NCI-H146 treated with DMSO at 0.1 percent for 48 hours (cell line): ENCODE results near the gene BABAM2.

Experiments
- DNase-seq: peaks from one replicate; lab custom pipeline; 2025; ENCODE audit not compliant: unreplicated experiment; lab: John Stamatoyannopoulos, UW

BABAM2 gene

GRCh38 chr2:28152585-28153280, 262.2 kb downstream of the BABAM2 start:
- DNase-seq: no peak

DNA sequence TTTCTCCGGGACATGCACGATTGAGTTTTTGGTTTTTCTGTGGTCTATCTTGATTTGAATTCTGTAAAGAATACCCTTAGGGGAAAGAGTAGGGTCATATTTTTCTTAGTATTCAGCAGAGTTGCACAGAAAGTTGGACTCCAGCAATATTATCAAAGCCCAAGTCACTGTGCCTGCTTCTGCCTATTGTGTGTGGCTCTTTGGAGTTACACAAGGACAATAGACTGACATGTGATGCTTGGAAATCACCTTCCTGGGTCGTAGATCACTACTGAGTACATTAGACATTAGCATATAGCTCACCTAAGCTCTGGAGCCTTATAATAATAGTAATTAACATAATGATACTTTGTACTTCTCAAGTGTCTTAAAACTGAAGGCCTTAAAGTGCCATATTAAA, 263.3 kb downstream of the BABAM2 start:
- peak; percentile 64 for DNase-seq

- peak; percentile 90 for DNase-seq
Observed at GRCh38 chr2:28155086-28155485, 264.6 kb downstream of the BABAM2 start.

- DNase-seq: peak; percentile 71
Observed at GRCh38 chr2:28155627-28156026, 265.1 kb downstream of the BABAM2 start.

- no peak for DNase-seq
Observed at GRCh38 chr2:28158791-28159190, 268.3 kb downstream of the BABAM2 start.

DNA sequence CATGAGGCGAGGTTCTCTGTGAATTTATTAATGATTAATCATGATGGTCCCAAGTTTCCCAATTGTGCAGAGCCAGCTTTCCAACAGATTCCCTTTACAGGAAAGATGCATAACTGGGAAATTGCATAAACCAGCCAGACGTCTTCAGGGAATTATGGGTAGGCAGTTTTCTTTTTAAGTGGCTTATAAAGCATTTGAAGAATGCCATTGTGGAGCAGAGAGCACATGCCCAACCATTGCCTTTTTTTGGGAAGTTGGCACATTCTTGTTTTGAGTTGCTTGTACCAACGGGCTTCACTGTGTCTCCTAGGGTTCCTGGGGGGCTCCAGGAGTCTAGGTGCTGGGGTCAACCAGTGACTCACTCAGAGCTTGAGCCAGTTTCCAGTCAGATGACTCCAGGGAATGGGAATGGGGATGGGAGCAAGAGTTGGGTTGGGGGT, 270.5 kb downstream of the BABAM2 start:
- DNase-seq: no peak

DNA sequence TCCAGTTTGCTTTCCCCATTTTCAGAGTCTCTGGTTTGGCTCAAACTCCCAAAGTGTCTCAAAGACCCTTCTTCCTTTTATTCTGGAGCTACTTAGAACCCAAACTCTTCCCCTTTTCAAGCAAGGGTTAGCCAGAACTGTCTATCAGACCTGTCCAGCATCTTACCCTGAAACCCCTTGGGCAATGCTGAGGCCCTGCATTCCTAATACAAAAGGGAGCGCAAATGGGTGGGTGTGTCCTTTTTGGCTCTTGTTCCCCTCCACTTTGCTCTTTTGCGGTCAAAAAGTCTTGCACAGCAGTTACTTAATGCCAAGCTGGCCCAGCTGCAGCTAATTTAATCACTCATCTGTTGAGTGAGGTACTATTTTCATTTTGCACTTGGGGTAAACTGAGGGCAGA, 270.9 kb downstream of the BABAM2 start:
- no peak for DNase-seq

- DNase-seq: no peak
Observed at GRCh38 chr2:28162564-28162963, 272.0 kb downstream of the BABAM2 start.

DNA sequence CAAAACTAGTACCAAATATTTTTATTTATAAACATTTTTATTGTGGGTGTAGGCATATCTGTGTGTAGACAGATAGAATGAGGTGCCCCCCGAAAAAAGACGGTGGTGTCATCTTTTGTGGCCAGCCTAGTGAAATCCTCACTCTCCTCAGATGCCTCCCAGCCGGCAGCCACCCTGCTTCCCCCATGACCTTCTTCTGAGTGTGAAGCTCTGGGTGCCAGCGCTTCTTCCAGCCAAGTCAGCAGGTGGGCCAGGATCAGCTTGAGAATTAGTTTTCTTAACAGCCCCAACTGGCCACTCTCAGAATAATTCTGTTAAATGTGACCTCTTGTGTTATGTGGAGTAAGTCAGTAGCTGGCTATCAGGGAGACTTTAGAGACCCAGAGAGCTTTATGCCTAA, 272.5 kb downstream of the BABAM2 start:
- no peak for DNase-seq

DNA sequence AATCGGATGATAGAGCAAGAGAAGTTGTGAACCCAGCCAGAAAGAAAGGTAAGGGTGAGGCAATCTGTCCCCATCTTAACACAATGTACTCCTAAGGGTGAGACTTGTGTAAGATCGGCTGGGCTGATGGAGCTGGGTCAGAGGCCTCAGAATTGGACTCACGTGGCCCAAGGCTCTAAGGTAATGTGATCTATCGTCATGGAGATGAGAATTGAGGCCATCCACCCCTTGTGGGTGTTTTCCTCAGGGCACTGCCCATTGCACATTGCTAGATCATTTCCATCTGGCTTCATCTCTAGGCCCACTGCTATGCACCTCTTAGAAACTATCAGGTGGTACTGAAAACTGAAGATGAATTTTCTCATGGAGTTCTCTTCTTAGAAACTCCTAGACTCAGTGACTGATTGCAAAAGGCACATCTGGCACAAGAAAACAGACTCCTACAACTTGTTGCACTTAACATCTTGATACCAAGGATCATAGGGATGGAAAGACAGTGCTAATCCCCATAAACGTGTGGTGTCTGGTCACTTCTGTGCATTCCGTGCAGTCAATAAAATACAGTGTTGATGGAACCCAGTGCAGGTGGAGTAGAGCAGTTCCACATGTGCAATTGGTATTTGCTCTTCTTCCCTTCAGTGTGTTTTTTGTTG, 273.2 kb downstream of the BABAM2 start:
- DNase-seq: no peak

DNA sequence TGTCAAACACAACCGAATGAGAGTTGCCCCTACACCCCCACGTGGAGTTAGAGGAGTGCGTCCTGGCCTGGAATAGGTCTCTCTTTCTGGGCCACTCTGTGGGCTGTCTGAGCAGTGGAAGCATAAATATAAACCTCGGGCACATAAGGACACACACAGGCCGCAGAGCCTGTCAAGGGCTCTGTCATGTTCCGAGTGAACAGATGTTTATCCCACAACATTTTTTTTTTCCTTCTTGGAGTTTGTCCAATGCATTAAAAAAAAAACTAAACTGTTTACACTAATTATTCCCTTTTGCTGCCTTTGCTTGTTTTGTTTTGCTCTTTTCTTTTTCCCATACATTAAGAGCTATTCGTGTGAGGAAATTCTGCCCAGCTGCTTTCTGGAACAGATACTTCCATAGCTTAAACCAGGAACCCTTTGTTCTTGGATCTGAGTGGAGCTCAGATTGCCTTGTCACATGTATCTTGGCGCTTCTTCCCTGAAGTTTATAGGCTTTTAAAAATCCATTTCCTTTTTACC, 273.8 kb downstream of the BABAM2 start:
- DNase-seq: no peak

- no peak for DNase-seq
Observed at GRCh38 chr2:28165087-28165635, 274.6 kb downstream of the BABAM2 start.

DNA sequence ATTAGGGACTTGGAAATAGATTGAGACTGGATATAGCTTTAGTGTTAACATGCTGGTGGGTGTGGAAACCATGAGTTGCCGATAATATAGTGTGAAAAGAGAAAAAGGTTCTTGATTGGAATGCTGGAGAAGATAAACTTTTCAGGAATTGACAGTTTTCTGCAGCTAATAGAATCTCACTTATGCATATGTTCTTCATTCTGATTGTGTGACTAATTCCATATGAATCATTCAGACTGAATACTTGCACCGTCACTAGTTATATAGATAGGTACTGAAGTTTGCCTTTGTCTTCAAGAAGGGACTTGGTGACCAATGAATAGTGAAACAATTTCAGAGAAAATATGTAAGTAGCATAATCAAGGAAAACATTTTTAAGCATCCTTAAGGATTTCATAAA, 276.4 kb downstream of the BABAM2 start:
- DNase-seq: no peak

DNA sequence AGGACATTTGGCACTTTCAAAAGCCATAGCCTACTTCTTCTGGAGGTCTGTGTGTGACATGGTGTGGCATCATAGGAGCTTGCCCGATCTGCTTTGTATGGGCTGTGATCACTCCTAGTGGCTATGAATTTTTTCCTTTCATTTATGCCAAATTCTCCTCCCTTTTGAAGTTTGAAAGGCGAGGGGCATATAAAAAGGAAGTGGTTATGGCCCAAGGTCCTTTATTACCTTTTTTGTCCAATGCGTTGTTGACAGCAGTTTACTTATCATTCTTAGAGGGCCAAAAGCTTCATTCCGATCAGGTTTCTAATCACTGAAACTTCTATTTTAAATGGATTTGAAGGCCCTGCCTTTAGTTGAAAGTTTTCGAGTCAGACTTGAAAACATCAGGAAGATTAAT, 277.8 kb downstream of the BABAM2 start:
- no peak for DNase-seq

DNA sequence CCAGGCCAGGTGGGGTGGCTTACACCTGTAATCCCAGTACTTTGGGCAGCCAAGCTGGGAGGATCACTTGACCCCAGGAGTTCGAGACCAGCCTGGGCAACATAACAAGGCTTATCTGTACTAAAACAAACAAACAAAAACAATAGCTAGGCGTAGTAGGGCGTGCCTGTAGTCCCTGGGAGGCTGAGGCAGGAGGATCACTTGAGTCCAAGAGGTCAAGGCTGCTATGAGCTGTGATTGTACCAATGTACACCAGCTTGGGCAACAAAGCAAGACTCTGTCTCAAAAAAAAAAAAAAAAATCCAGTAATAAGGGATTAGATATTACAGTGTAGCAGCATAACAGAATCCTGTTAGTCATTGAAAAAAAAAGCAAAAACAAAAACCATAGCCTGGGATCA, 279.0 kb downstream of the BABAM2 start:
- no peak for DNase-seq

DNA sequence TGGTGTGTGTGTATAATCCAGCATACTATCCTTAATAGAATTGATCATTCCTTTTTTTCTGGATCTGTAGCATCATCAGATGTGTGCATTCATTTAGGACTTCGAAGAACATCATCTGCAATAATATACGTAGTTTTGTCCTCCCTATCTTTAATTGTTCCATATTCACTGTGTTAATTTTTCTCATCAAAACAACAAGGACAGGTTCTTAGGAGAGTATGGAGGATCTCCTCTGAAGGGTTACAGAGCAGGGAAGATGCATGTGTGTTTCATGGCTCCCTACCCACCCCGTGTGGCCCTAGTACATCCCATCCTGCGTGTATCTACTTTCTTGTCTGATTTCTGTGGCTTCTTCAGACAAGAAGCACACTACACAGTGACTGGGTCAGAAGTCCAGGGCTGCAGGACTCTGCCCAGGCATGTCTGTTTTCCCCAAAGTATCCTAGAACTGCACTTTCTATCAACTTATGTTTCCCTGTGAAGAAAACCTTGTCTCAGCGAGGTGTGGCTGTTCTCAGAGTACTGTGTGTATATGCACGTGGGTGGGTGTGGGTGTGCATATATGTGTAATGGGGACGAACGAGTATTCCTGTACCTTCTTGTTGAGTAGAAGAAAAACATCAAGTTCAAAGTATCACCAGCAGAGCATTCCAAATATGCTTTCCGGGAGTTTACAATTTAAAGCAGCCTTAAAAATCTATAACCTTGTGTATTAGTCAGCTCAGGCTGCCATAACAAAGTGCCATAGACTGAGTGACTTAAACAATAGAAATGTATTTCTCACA, 281.8 kb downstream of the BABAM2 start:
- no peak for DNase-seq

DNA sequence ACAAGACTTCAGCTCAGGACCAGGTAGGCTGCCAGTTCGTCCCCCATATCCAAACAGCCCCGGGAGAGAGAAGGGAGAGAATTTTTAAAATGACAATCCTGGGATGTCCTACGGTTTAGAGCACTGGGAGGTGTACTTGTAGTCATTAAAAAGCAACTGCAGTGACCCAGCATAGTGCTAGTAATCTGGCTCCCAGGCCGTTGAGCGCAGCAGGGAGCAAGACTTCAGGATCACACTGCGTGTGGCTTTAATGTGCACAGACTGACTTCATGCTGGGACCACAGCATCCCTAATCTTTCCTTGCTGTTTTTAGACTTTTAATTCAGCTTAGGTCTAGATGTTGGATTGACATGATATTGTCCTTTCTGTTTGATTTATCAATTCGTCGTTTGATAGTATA, 282.8 kb downstream of the BABAM2 start:
- DNase-seq: no peak

GRCh38 chr2:28174211-28174610, 283.7 kb downstream of the BABAM2 start:
- DNase-seq: no peak

DNA sequence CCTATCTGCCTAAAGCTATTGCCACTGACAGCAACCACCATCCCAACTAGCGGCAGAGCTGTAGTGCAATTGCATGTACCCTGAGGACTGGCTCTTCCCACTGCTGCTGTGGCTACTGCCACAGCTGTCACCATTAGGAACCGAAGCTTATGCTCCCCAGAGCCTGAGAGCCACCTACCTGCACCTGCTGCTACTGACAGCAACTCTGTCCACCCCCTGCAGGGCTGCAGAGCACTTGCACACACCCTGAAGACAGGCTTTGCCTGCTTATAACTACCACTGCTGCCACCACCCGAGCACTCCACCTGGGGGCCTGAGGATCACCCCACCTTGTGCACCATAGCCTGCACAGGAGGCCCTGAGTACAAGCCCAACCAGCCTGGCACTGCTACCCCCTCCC, 284.5 kb downstream of the BABAM2 start:
- peak; percentile 34 for DNase-seq

GRCh38 chr2:28178946-28179345, 288.4 kb downstream of the BABAM2 start:
- DNase-seq: no peak

GRCh38 chr2:28181801-28182200, 291.3 kb downstream of the BABAM2 start:
- no peak for DNase-seq

DNA sequence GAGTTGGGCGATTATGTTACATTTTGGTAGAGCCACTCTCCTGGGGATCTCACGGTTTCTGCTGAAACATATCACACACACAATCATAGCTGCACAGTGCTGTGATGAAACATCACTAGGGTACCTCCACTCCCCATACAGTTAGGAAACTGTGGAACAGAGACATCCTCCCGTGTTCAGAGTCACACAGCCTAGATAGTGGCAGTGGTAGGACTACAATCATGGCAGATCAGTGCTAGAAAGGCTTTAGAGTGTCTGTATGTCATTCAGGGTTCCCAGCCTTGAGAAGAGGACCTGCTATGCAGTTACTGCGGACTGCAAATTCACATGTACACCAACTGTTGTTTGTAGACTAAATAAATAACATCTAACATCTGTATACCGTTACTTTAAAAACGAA, 291.8 kb downstream of the BABAM2 start:
- no peak for DNase-seq
